WERI-Rb-1 (cell line): ENCODE measurements around the gene IL12RB2.

Experiments
- DNase-seq: peaks from one replicate; pipeline ENCODE4 v3.0.0-alpha.2; 2020
- H3K27ac ChIP-seq: fragments of 250-450 bp; sonication (Bioruptor Pico); 2 replicates; pipeline ENCODE4 v1.5.1; 2020; ENCODE audit warnings: mild to moderate bottlenecking, moderate library complexity
- H3K27me3 ChIP-seq: fragments of 250-450 bp; sonication (Bioruptor Pico); 2 replicates; pipeline ENCODE4 v1.5.1; 2021; ENCODE audit warnings: mild to moderate bottlenecking, low read depth, moderate library complexity; ENCODE audit not compliant: insufficient read depth, severe bottlenecking
- H3K36me3 ChIP-seq: fragments of 250-450 bp; sonication (Bioruptor Pico); 2 replicates; pipeline ENCODE4 v1.5.1; 2020; ENCODE audit warnings: mild to moderate bottlenecking, moderate library complexity
- H3K4me3 ChIP-seq: 2 replicates; pipeline ENCODE4 v1.5.1; 2011; ENCODE audit warnings: low read depth, mild to moderate bottlenecking, control low read depth, low read length
- H3K9me3 ChIP-seq: fragments of 250-450 bp; sonication (Bioruptor Pico); 2 replicates; pipeline ENCODE4 v1.5.1; 2021; ENCODE audit warnings: mild to moderate bottlenecking, moderate library complexity; ENCODE audit not compliant: severe bottlenecking
- CTCF ChIP-seq: IDR thresholded peaks from 2 replicates; pipeline ENCODE4 v1.5.1; 2011; ENCODE audit warnings: low read depth, mild to moderate bottlenecking, control low read depth, inconsistent platforms, low read length

The IL12RB2 gene

GRCh38 chr1:67285780-67286488, 21.7 kb upstream of the IL12RB2 start:
- no peaks in the 10 kb centered on the region for H3K27me3 ChIP-seq
- H3K36me3 ChIP-seq, result no peaks in the 10 kb centered on the region
- H3K4me3 ChIP-seq, result no peak overlapping the region
- peaks cover 9% of the 10 kb centered on the region for H3K9me3 ChIP-seq
- DNase-seq, result no peak
- TF ChIP-seq CTCF, result no peak
- no peak overlapping the region for H3K27ac ChIP-seq

GRCh38 chr1:67290236-67290635, 17.4 kb upstream of the IL12RB2 start:
- no peak for DNase-seq
- no peak overlapping the region for H3K4me3 ChIP-seq
- TF ChIP-seq CTCF, result no peak
- H3K9me3 ChIP-seq, result peaks cover 9% of the 10 kb centered on the region
- H3K27me3 ChIP-seq, result no peaks in the 10 kb centered on the region
- no peaks in the 10 kb centered on the region for H3K36me3 ChIP-seq
- no peak overlapping the region for H3K27ac ChIP-seq

GRCh38 chr1:67294836-67295617, 12.6 kb upstream of the IL12RB2 start:
- H3K9me3 ChIP-seq, result no peaks in the 10 kb centered on the region
- no peaks in the 10 kb centered on the region for H3K27me3 ChIP-seq
- H3K36me3 ChIP-seq, result no peaks in the 10 kb centered on the region
- TF ChIP-seq CTCF, result no peak
- H3K27ac ChIP-seq, result no peak overlapping the region
- no peak overlapping the region for H3K4me3 ChIP-seq
- no peak for DNase-seq

GRCh38 chr1:67298762-67299161, 8.9 kb upstream of the IL12RB2 start:
- Histone ChIP-seq H3K4me3 (no peak overlapping the region), H3K36me3 (no peaks in the 10 kb centered on the region), H3K9me3 (no peaks in the 10 kb centered on the region), H3K27me3 (no peaks in the 10 kb centered on the region), H3K27ac (no peak overlapping the region)
- DNase-seq, result no peak
- TF ChIP-seq CTCF, result no peak

GRCh38 chr1:67299296-67299695, 8.4 kb upstream of the IL12RB2 start:
- no peak for TF ChIP-seq CTCF
- no peak for DNase-seq

GRCh38 chr1:67300561-67300960, 7.1 kb upstream of the IL12RB2 start:
- DNase-seq, result no peak
- TF ChIP-seq CTCF, result no peak
- Histone ChIP-seq H3K27me3 (no peaks in the 10 kb centered on the region), H3K36me3 (no peaks in the 10 kb centered on the region), H3K9me3 (no peaks in the 10 kb centered on the region), H3K4me3 (no peak overlapping the region), H3K27ac (no peak overlapping the region)

More at GRCh38 chr1:67299296-67299695, 8.4 kb upstream of the IL12RB2 start:
- Histone ChIP-seq H3K36me3 (no peaks in the 10 kb centered on the region), H3K4me3 (no peak overlapping the region), H3K9me3 (no peaks in the 10 kb centered on the region), H3K27me3 (no peaks in the 10 kb centered on the region), H3K27ac (no peak overlapping the region)
